Measurements from ENCODE around the gene HRC. TPM values are rescaled to one million over a fixed set of nuclear protein-coding genes. Genes with fewer than 3 reads are reported as not detected.

Gene HRC
- total RNA-seq, 4 donors from 2014 or later = 1.1 to 4.0 (median 1.2) TPM

DNA sequence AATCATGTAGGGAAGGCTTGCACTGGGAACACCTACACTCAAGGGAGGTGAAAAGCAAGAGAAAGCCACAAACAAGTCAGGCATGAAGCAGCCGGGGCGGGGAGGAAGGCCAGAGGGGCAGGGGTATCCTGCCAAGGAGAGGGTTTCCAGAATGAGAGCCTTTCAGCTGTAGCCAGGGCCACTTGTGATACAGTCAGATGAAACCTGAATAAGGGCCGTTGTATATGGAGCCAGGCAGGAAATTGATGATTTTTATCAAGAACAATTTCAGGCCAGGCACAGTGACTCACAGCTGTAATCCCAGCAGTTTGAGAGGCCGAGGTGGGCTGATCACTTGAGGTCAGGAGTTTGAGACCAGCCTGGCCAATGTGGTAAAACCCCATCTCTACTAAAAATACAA lies 6.8 kb upstream of the HRC start:
- WGBS, 2 donors = 47 to 64% methylated on average over 4 of the region's 4 CpGs
- H3K4me3 ChIP-seq (ENCODE audit: low read depth, poor library complexity, severe bottlenecking) = no peak overlapping the region
- TF ChIP-seq POLR2A (IDR thresholded peaks at IDR 0.05) = no peak
- TF ChIP-seq, protein P1, sequence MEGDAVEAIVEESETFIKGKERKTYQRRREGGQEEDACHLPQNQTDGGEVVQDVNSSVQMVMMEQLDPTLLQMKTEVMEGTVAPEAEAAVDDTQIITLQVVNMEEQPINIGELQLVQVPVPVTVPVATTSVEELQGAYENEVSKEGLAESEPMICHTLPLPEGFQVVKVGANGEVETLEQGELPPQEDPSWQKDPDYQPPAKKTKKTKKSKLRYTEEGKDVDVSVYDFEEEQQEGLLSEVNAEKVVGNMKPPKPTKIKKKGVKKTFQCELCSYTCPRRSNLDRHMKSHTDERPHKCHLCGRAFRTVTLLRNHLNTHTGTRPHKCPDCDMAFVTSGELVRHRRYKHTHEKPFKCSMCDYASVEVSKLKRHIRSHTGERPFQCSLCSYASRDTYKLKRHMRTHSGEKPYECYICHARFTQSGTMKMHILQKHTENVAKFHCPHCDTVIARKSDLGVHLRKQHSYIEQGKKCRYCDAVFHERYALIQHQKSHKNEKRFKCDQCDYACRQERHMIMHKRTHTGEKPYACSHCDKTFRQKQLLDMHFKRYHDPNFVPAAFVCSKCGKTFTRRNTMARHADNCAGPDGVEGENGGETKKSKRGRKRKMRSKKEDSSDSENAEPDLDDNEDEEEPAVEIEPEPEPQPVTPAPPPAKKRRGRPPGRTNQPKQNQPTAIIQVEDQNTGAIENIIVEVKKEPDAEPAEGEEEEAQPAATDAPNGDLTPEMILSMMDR (IDR thresholded peaks at IDR 0.05) = no peak
- DNase-seq (ENCODE audit: low spot score in 2 of 2) = no peak
- intact Hi-C loops (cut with DNase I; ENCODE audit: low total_unique reads) = no loop called here

DNA sequence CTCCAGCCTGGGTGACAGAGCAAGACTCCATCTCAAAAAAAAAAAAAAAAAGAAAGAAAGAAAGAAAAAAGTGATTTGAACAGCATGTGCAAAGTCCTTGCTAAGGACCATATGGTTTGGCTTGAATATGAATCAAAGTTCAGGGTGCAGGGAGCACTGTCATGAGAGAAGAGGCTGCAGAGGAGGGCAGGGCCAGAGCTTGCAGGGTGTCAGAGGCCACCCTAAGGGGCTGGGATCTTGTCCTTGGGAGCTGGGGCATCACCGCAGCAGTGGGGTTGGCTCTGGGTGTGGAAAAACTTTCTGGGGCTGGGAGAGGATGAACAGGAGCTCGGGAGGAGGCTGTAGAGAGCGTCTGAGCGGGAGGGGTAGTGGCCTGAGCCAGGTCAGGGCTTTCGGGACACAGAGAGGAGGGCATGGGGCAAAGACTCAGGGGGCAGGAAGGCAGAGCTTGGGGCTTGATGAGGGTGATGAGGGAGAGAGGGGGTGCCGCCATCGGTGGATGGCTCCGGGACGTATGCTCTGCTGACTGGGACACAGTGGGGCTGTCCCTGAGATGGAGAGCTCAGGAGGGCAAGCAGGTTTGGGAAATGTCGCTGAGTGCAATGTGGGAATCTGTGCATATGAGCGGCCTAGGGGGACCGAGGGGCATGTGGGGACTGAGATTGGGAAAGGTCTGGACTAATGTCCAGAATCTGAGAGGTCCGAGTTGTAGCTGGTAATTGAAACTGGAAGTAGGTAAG lies 5.4 kb upstream of the HRC start:
- WGBS, 2 donors = 84 to 89% methylated on average over 13 of the region's 13 CpGs
- intact Hi-C loops (cut with DNase I; ENCODE audit: low total_unique reads) = no loop called here
- DNase-seq (ENCODE audit: low spot score in 2 of 2) = no peak
- no peak overlapping the region for H3K4me3 ChIP-seq (ENCODE audit: low read depth, poor library complexity, severe bottlenecking)
- no peak for TF ChIP-seq POLR2A (IDR thresholded peaks at IDR 0.05)
- TF ChIP-seq, protein P1 (IDR thresholded peaks at IDR 0.05) = no peak

DNA sequence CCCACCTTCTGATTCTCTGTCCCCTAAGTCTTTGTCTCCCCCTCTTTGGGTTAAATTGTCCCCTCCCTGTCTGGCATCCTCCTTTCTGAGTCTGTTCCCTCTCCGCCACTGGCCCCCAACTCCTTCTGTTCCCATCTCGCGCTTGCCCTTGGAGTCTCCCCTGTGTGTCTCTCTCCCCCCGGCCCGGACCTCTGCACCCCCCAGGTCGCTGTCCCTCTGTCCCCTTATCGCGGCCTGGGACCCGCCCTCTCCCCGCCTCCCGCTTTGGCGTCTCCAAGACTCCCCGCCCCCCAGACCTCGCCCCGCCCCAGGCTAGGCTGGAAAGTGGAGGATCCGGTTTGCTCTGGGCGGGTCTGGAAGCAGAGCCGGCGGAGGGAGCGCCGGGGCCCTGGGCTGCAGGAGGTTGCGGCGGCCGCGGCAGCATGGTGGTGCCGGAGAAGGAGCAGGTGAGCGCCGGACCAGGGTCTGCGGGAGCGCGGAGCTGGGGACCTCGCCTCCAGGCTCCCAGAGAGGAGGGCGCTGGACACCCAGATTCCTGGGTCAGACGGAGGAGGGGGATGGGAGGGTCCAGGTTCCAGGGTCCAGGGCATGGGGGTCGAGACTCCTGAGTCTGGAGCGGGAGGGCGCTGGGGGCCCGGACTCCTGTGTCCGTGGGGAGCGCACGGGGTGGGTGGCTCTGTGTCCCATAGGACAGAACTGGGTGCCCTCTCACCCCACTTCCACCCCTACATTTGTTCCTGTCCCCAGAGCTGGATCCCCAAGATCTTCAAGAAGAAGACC lies 2.4 kb upstream of the HRC start, which contains the start of gene TRPM4:
Gene TRPM4 (plus strand): TSS at position 348 of the 780 bp plus-strand sequence. CDS start 75 bp downstream, at position 423.
- WGBS, 2 donors = 1% methylated on average over 39 to 40 of the region's 41 CpGs
- TF ChIP-seq, protein P1 (IDR thresholded peaks at IDR 0.05) = no peak
- no peak for TF ChIP-seq POLR2A (IDR thresholded peaks at IDR 0.05)
- DNase-seq (ENCODE audit: low spot score in 2 of 2) = peak; percentile 88 to 98
- intact Hi-C loops (cut with DNase I; ENCODE audit: low total_unique reads) = no loop called here
- peak within 1 kb of the TSS; percentile 88 for H3K4me3 ChIP-seq (ENCODE audit: low read depth, poor library complexity, severe bottlenecking)

DNA sequence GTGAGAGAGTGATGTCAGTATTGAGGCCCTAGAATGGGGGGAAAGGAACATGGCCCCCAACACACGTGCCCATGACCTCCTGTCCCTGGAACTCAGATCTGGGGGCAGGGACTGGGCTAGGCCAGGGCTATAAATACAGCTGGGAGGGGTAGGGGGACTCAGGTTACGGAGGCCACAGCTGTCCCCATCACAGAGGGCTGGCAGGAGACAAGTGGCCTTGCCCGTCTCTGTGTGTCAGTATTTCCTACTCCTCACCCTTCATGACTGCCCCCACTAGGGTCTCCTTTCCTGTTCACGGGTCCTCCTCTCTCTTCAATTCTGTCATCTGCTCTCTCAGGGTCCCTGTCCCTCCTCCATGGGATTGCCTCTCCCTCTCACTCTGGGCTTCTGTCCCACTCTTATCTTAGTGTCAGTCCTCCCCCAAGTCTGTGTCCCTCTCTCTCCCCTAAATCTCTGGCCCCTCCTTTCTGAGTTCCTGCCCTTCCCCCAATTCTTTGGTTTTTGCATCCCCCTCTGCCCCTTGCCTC lies 687 bp upstream of the HRC start:
- no peak for TF ChIP-seq POLR2A (IDR thresholded peaks at IDR 0.05)
- TF ChIP-seq, protein P1 (IDR thresholded peaks at IDR 0.05) = no peak
- intact Hi-C loops (cut with DNase I; ENCODE audit: low total_unique reads) = no loop called here
- no peak for DNase-seq (ENCODE audit: low spot score in 2 of 2)
- 68 to 79% methylated on average over 4 of the region's 4 CpGs for WGBS, 2 donors
- H3K4me3 ChIP-seq (ENCODE audit: low read depth, poor library complexity, severe bottlenecking) = no peak overlapping the region

DNA sequence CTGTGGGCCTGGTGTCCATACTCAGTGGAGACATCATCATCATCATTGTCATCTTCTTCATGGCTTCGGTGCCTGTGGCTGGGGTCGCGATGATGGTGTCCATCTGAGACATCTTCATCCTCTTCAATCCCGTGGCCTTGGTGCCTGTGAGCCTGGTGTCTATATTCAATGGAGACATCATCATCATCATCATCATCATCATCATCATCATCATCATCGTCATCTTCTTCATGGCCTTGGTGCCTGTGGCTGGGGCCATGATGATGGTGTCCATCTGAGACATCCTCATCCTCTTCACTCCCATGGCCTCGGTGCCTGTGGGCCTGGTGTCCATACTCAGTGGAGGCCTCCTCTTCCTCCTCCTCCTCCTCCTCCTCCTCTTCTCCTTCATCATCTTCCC lies 917 bp downstream of the HRC start:
- intact Hi-C loops (cut with DNase I; ENCODE audit: low total_unique reads) = no loop called here
- no peak overlapping the region for H3K4me3 ChIP-seq (ENCODE audit: low read depth, poor library complexity, severe bottlenecking)
- DNase-seq (ENCODE audit: low spot score in 2 of 2) = no peak
- TF ChIP-seq POLR2A (IDR thresholded peaks at IDR 0.05) = no peak
- TF ChIP-seq, protein P1 (IDR thresholded peaks at IDR 0.05) = no peak
- 88 to 91% methylated on average over 6 of the region's 6 CpGs for WGBS, 2 donors
